NCI-H2029 (cell line): ENCODE results near the gene NECTIN1.

ENCODE experiments used
- DNase-seq: peaks from one replicate; lab custom pipeline; 2025; lab: John Stamatoyannopoulos, UW

Gene NECTIN1

DNA sequence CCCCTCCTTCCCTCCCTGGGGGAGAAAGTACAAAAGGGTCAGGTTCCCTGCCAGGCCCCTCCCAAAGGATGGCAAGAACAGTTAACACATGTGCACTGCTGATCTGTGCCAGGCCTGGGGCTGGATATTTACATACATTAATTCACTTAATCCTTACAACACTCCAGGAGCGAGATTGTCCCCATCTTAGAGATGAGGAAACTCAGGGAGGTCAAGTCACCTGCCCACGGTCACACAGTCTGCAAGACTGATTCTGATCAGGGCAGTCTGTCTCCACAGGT is 36.5 kb downstream of the NECTIN1 start:
- DNase-seq, result no peak

DNA sequence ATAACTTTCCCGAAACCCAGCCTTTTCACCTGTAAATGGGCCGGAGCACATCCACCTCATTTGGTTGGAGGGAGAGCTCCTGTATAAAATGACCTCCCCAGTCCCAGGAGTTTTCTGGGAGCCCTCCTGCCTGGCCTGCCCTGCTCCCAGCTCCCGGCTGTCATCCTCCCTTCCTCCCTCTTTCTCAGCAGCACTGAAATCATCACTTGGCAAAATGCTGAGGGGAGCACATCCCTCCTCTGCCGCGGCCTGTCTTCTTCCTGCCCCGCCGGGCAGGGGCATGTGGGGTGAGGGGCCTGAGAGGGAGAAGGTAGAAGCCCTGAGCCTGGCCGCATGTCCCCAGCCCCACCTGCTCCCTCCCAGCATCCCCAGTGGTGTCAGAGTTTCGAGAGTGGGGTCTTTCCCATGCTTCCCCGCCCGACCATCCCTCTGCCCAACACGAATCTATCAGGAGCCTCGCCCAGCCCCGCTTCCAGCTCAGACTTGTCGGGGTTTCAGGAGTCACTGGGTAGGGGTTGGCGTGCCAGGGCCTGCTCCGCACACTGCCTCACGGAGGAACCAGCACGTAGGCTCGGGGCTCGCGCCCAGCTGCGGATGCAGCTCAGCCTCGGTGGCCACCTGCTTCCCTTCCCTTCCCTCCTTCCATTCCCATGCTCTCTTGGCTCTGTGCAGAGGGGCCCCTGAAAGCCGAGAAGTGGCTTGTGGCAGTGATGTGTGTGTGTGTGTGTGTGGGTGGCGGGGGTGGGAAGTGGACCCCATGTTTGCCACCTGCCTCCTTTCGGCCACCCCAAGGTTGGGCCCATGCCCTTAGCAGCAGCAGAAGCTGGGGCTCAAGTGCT is 37.1 kb downstream of the NECTIN1 start:
- DNase-seq, result no peak

DNA sequence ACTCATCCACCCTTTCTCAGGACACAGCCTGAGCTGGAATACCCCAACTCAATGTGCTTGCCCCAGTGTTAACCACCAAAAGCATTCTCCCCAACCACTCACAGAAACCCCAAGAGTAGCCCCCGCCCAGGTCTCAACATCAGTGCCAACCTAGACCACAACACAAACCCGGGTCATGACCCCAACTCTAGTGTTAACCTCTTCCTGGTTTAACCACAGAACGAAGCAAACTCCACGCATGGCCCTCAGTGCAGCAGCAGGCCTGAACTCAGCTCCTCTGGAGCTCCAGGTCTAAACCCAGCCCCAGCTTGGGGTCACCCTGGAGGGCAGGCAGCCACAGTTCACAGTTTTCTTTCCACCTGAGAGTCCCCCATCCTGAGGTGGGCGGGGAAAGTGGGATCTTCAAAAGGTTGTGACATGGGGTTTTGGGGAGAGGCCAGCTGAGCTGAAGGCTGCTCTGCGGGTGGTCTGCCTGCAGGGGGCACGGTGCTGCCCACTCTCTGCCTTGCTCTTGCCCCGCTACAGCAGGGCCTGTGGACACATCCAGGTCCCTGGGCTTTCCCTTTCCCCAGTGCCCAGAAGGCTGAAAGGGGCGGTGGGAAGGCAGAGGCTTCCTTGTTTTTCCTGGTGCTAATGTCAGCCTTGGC is 37.9 kb downstream of the NECTIN1 start:
- DNase-seq, result no peak

DNA sequence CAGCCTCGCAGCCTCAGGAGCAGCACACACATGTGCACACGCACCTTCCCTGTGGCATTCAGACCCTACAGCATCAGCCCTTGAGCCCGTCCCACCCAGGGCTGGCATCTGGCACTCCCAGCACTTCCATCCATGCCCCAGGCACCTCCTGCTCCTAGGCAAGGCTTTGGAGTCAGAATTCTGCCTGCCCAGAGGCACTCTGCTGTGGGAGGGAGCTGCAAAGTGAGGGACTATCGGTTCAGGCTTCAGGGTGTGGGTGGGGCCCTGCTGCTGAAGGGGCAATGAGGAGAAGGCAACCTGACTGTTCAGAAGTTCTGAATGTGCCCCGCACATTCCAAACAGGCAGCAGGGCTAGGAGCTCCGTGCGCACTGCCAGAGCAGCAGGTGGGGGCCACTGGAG is 39.7 kb downstream of the NECTIN1 start:
- DNase-seq, result no peak

DNA sequence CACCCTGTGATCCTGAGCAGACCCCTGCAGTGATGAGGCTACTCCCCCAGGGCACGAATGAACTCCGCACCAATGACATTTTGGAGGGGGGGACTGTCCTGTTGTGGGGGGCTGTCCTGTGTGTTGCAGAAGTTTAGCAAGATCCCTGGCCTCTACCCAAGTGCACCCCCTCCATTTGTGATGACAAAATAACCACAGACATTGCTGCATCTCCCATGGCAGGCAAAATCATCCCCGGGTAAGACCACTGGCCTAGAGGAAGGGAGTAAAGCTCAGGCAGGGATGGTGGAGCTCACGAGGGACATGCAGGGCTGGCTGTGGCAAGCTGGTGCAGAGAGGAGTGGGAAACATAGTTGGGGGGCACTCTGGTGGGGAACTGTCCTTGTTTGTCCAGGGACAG is 40.6 kb downstream of the NECTIN1 start:
- DNase-seq, result no peak

DNA sequence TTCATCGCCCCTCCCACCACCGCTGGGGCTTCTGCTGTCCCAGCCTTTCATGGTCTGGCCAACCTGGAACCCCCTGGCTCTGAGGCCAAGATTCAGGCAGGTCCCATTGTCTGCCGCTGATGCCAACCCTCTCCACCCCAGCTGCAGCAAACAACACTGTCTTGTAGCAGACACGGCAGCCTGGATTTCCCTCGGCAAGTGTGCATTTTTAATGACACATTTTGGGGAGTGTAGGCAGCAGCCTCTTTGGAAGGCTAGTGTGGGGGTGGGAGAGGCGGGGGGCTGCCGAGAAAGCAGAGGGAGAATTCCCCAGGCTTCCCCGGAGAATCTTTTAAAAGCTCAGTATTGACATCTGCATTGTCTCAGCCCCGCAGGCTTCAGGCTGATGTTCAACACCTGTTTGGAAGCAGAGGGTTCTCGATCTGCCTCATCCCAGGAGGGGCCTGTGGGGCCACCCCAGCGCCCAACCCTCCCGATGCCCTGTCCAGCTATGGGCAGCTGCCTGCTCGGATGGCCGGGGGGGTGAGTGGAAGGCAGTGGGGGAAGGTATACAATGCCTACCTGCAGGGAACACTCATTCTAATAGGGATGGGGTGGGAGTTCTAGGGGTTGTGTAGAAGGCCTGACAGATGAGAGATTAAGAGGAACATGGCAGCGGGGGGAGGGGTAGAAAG is 41.5 kb downstream of the NECTIN1 start:
- no peak for DNase-seq

DNA sequence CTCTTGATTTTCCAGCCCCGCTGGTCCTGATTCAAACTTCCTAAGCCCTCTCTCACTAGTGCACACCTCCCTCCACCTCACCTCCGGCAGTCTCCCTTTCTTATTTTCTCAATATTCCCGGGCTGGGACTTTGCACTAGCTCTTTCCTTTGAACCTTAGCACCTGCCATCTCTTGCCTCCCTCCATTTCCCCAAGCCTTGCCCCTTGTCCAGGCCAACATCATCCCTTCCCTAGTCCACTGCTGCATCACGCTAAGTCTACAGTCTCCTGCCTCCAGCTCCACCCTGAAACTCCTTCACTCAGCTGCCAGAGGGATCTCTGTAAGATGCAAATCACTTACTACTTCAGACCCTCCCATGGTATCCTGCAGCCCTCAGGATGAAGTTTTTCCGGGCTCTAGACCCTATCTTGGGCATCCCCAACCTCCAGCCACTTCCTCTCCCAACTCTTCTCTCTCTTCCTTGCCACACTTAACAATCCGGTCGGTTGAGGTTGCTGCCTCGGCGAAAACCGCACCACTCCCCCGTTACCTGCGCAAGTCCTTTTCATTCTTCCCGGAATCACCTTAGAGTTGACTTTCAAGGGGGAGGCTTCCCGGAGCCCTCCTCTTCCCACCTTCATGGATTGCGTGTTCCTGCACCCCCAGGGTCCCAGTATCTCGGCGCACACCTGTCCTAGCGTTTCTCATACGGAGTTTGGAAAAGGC is 42.7 kb downstream of the NECTIN1 start:
- DNase-seq, result no peak

DNA sequence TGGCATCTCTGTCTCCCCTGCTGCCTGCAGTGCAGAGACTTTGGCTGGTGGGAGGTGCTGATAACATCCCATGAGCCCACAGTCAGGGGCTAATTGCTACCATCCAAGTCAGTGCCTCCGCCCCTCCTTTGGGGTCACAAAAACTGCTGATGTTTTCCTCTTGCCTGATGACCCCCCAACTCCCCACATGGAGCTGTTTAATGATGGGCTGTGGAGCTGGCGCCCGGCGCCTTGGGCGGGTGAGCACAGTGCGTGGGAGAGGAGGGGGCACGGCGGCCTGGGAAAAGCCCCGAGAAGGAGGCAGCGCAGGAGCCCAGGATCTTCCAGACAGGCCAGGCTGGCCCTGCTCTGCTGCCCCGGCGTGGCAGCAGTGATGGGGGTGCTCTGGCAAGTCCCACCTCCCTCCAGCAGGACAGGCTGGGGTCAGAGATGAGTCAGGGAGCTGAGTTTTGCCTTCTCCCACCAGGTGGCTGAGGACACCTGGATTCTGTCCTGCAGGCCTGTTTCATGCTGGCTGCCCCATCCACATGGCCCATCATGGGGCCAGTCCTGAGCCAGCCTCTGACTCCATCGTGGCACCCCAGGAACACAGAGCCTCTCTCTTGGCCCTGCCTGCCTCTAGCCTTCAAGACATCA is 43.8 kb downstream of the NECTIN1 start:
- DNase-seq, result no peak

DNA sequence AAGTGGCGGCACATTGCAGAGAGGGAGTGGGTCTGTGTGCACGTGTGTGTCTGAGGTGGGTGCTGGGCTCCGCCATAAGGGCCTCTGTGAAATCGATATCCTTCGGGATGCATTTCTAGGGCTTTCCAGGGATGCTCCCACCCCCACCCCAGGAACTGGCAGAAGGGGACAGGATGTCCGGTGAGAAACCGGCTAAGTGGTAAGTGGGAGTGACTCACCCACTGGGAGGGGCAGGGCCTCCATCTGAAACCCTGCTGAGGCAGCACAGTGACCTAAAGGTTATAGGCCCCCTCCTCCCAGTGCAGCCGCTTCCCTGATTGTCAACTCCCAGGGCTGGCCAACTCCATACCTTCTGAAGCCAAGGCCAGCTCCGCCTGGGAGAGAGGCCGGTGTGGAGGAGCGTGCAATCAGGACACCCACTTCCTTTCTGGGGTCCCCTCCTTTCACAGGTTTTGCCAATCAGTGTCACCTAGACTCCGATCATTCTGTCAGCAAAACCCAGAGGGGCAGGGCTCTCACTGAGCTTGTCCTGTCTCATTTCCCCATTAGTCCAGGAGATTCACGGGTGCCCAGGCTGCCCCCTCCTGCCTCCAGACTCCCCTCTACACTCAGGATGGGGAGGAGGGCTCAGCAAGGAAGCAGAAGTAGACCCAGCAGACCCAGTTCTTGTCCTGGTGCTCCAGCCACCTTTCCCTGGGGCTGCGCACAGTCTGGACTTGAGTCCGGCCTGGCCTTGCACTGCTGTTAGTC is 44.5 kb downstream of the NECTIN1 start:
- DNase-seq, result no peak

DNA sequence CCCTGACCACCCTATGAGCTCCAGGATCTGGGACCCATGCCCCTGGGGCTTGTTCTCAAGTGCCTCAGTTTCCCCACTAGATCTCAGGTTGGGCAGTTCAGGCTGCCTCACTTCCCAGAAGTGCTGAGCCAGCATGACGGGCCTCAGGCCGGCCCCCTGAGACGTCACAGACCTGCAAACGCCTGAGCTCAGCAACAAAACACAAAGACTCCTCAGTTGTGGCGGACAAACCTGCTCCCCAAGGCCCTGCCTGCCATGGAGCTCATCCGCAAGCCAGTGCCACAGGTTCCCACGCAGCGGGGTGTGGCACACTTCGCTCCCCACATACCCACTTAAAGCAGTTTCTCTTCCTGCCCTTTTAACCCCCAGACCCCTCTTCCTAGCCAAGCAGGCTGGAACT is 45.2 kb downstream of the NECTIN1 start:
- DNase-seq, result no peak

DNA sequence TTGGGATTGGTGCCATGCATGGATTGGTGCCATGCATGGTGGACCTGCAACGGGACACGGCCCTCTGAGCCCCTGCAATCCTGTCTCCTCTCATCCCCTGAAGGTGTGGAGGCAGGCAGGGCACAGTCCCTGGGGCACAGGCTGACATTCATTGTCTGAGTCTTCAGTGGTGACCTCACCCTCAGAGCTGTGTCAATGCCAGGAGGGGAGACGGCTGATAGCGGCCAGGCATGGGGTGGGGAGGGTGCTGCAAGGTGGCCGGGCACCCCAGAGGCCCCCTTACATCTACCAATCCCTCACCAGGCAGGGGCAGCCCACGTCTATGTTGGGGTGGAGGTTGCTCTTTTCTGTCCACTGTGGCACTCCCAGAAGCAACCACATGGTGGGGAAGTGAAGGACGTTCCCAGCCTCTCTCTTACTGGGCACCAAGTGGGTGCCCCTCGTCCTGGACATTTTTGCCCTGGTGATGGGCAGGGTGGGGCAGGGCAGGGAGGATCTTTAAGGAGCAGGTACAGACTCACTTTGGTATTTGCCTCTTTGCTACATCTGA is 47.6 kb downstream of the NECTIN1 start:
- DNase-seq, result no peak

DNA sequence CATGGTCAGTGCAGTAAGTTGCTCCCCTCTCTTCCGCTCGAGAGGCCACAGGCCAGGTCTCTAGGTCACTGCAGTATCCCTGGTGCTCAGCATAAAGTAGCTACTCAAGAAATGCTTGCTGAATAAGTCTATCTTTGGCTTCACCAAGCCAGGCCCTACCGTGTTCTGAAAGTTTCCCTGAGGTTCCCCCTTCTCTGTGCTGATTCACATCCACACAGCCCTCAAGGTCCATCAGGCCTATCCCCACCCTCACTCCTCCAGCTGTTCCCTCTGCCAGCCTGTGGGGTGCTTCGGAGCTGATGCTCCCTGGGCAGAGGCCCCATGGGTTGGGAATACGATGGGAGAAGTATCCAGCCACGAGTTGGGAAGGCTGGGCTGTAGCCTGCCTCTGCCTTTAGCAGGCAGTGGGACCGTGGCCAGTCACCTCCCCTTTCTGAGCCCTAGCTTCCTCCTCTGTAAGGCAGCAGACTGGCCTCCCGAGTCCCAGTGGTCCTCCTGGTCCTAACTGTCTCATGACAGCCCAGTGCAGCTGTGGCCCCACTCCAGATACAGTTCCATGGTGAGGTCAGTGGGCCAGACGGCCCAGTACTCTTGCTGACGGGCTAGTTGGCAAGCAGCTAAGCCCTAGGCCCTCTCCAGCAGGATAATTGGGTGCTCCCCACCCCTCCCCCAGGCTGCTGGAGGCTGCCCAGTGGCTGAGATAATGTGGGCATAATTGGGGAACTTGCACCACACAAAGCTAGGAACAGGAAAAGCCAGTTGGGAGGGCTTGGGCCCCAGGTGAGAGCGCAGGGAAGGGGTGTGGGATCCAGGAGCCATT is 48.2 kb downstream of the NECTIN1 start:
- DNase-seq, result peak; percentile 29

DNA sequence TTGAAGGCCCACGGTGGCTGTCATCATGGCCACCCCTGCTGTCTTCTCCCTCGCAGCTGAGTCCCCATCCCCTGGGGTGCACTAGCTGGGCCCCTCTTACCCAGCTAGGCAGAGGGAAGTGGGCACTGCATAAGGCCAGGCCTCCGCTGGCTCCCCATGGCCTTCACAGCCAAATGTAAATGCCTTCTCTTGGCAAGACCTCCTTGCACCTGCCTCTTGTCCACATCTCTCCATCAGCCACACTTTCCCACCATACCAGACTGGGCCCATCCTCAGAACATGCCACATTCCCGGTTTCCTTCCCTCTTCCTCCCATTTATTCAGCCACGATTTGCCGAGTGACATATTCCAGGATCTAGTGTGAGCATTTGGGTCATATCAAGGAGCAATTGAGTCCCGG is 49.7 kb downstream of the NECTIN1 start:
- DNase-seq, result no peak

DNA sequence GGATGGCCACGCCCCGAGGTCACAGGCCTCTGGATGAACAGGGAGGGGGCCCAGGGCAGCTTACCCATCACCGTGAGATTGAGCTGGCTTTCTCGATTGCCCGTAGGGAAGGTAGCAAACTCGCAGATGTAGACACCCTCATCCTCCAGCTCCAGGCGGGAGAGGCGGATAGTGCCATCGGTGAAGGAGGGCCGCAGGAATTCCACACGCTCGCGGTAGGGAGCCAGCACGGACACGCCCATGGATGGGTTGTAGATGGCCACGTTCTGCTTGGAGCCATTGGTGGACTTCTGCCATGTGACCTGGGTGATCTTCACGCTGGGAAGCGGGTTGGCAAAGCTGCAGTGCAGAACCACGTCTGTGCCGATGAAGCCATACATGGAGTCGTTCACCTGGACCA is 50.6 kb downstream of the NECTIN1 start:
- no peak for DNase-seq

DNA sequence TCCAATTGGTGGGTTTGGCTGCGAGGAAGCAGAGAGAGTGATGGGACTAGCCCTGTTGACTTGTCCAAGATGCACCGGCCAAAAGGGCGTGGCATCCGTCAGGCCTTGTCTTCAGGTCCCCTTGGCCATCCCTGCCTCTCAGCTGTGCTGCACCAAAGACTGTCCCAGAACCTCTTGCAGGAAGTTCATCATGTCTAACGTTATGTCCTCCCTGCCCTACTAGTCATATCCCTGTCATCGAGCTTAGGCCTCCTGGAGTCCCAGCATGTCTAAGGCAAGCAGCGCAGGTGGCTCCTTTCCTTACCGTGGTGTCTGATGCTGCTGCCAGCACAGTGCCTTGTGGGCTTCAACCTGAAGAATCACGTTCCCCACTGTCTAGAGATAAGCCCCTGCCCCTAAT is 51.2 kb downstream of the NECTIN1 start:
- DNase-seq, result no peak

DNA sequence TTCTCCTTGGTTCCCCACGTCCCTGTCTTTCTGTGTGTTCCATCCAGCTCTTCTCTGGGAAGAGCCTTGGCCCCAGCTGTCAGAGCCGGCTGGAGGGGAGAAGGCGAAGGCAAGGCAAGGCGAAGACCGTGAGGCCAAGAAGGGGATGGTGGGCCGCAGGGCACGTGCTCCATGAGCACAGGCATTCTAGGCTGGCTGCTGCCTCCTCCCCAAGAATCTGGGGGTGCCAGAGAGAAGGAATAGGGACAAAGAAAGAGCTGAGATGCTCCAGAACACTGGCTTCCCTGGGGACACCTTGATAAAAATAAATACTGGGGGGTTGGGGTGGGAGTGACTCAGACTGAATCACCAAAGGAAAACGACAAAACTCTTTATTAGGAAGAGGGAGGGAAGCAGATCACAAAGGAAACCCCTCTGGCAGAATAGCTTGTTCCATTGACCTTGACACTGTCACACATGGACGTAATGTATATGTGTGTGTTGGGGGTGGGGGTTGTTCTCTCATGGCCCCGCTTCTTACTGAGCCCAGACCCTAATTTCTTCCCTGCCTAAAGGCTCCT is 52.5 kb downstream of the NECTIN1 start:
- no peak for DNase-seq

DNA sequence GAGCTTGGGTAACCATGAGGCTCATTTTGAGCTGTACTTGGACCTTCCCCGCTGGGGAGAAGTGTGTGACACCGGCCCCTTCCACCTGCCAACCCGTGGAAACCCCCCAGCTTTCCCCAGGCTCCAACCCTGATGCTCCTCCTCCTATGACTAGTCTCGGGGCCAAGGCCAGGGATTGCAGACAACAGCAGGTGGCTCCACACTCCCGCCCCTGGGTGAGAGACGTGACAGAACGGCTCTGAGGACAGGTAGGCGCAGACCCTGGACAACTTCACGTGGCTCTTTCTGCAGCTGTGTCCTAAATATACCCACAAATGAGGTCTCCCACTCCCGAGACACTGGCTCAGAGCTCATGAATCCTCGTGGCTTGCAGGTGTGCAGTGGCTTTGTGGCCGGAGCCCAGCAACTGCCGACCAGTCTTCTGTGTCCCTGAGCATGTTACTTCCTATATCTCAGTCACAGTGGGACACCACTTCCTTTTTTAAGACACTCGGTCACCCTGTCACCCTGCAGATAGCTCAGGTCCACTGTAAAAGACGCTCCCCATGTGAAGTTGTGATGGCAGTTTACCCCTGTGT is 55.2 kb downstream of the NECTIN1 start:
- no peak for DNase-seq

DNA sequence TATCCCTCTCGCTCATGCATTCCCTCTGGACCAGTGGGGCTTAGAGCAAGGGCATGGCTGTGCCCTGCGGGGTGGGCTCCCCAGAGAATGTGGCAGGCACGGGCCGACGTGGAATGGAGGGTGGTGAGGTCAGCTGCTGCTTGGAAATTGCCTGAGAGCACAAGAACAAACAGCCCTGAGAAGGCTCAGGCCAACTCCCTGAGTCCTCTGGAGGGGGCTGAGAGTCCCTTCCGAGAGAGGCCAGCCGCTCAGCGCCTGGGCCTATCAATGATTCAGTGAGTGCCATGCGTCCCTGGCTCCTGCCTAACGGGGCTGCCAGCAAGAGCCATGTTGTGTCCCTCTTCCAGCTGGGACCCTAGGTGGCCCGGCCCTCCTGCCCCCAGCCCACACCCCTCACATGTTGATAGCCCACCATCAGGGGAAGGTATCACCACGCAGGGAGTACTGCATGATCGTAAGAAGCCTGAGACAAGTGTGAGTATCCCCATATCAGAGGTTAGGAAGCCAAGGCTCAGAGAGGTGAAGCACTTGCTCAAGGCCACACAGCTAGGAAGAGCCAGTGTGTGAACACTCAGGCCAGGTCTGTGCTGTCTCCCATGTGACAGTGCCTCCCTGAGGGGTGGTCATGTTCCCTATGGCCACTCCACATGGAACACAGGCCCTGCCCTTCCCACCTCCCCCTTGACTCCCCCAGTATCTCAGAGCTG is 55.8 kb downstream of the NECTIN1 start:
- no peak for DNase-seq

DNA sequence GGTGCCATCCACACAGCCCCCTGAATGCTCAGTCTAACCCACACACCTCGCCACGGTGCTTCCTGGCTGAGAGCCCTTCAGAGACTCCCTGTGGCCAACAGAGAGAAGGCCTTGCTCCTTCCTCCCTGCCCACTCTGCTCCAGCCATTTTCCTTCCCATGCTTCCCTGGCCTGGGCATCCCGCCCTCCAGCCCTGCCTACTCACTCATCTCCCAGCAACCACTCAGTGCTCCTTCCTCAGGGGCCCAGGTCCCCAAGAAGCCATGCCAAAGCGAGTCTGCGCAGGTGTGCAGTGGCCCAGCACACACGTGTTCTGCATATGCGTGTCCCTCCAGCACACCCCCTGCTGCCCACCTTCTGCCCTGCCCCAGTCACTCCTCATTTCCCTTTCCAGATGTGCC is 56.4 kb downstream of the NECTIN1 start:
- no peak for DNase-seq
